ENCODE measurements around the gene LRTM1. TPM values are rescaled to one million over a fixed set of nuclear protein-coding genes. Genes with fewer than 3 reads are reported as not detected.

Gene LRTM1
- polyA plus RNA-seq, 2 of the 4 experiments (the other 2 are of a cell fraction): not detected

- no peak for TF ChIP-seq MAX (IDR thresholded peaks at IDR 0.05)
- TF ChIP-seq USF2 (IDR thresholded peaks at IDR 0.05): no peak
- TF ChIP-seq POLR2A (IDR thresholded peaks at IDR 0.05; ENCODE audit: low read length): no peak
- no peak for TF ChIP-seq HOXB5 (CRISPR knock-in tag; IDR thresholded peaks at IDR 0.05)
- no peak for TF ChIP-seq ZNF302 (CRISPR knock-in tag; IDR thresholded peaks at IDR 0.05)
- no peak for TF ChIP-seq RFX5 (IDR thresholded peaks at IDR 0.05)
- no peak for TF ChIP-seq EHF (CRISPR knock-in tag; IDR thresholded peaks at IDR 0.05)
These were observed 11.1 kb downstream of the LRTM1 start (continued) for GRCh38 chr3:54916732-54917131.

- no peak for FAIRE-seq
- WGBS (ENCODE audit: missing lambda C conversion rate): 21% methylated on average over 8 of the region's 8 CpGs
- H3K9me3 ChIP-seq: no peaks in the 10 kb centered on the region
These were observed 11.9 kb downstream of the LRTM1 start for GRCh38 chr3:54915976-54916375.

GRCh38 chr3:54915181-54915580, 12.7 kb downstream of the LRTM1 start:
- FAIRE-seq (no peak), DNase-seq (ENCODE audit: low read depth in 1 of 2, low spot score in 1 of 2) (no peak), ATAC-seq (no peak)
- WGBS (ENCODE audit: missing lambda C conversion rate): 44% methylated on average over 4 of the region's 4 CpGs
- POLR2A ChIA-PET: no interaction called here
- H3K9me3 ChIP-seq: no peaks in the 10 kb centered on the region
- no peaks in the 10 kb centered on the region for H3K4me1 ChIP-seq
- no peak overlapping the region for H3K27ac ChIP-seq
- TF ChIP-seq TFCP2L1 (CRISPR knock-in tag; IDR thresholded peaks at IDR 0.05) (no peak), CTCF (IDR thresholded peaks at IDR 0.05) (no peak), TP53 (CRISPR knock-in tag; IDR thresholded peaks at IDR 0.05) (no peak), HES2 (IDR thresholded peaks at IDR 0.05) (no peak), POLR2A (IDR thresholded peaks at IDR 0.05; ENCODE audit: low read length) (no peak), CBX2 (IDR thresholded peaks at IDR 0.05; ENCODE audit: borderline replicate concordance, low read depth) (no peak), RNF2 (IDR thresholded peaks at IDR 0.05; ENCODE audit: borderline replicate concordance, low read depth) (no peak), CHD2 (IDR thresholded peaks at IDR 0.05; ENCODE audit: low read length, partially characterized antibody) (no peak), JUN (IDR thresholded peaks at IDR 0.05) (no peak), FOSL2 (IDR thresholded peaks at IDR 0.05) (no peak), FOSL2 (CRISPR knock-in tag; IDR thresholded peaks at IDR 0.05) (no peak), JUNB (IDR thresholded peaks at IDR 0.05) (no peak), EHF (CRISPR knock-in tag; IDR thresholded peaks at IDR 0.05) (no peak), ZC3H11A (IDR thresholded peaks at IDR 0.05) (no peak)
- H3K4me2 ChIP-seq: no peak overlapping the region
- no peak overlapping the region for H3K4me3 ChIP-seq
- CTCF ChIA-PET: no interaction called here

More at GRCh38 chr3:54915976-54916375, 11.9 kb downstream of the LRTM1 start:
- no peak for TF ChIP-seq HOXB5 (CRISPR knock-in tag; IDR thresholded peaks at IDR 0.05)
- no peak for TF ChIP-seq KDM5A (IDR thresholded peaks at IDR 0.05)
- no peak for TF ChIP-seq FOSB (CRISPR knock-in tag; IDR thresholded peaks at IDR 0.05)
- no peak for TF ChIP-seq CTCF (IDR thresholded peaks at IDR 0.05)
- no peak for TF ChIP-seq ZNF302 (CRISPR knock-in tag; IDR thresholded peaks at IDR 0.05)
- no peak for TF ChIP-seq RARB (CRISPR knock-in tag; IDR thresholded peaks at IDR 0.05)
- no peak for TF ChIP-seq EHF (CRISPR knock-in tag; IDR thresholded peaks at IDR 0.05)
- TF ChIP-seq EP300 (IDR thresholded peaks at IDR 0.05): no peak
- no peak for TF ChIP-seq BCL3 (IDR thresholded peaks at IDR 0.05)
- CTCF ChIA-PET: no interaction called here
- Histone ChIP-seq H3K4me3 (no peak overlapping the region), H3K27ac (no peak overlapping the region), H3K4me1 (no peaks in the 10 kb centered on the region), H3K4me2 (no peak overlapping the region)
- POLR2A ChIA-PET: no interaction called here
- ATAC-seq (no peak), DNase-seq (ENCODE audit: low read depth in 1 of 2, low spot score in 1 of 2) (no peak)

Measured in A549 (cell line).